GM21390 (cell line): ENCODE data around the gene PNPO.

Source experiments
- ATAC-seq: cut with Tn5 transposase; IDR thresholded peaks from one replicate; pipeline ENCODE4 v1.9.1; 2021; ENCODE audit not compliant: unreplicated experiment

Gene PNPO

DNA sequence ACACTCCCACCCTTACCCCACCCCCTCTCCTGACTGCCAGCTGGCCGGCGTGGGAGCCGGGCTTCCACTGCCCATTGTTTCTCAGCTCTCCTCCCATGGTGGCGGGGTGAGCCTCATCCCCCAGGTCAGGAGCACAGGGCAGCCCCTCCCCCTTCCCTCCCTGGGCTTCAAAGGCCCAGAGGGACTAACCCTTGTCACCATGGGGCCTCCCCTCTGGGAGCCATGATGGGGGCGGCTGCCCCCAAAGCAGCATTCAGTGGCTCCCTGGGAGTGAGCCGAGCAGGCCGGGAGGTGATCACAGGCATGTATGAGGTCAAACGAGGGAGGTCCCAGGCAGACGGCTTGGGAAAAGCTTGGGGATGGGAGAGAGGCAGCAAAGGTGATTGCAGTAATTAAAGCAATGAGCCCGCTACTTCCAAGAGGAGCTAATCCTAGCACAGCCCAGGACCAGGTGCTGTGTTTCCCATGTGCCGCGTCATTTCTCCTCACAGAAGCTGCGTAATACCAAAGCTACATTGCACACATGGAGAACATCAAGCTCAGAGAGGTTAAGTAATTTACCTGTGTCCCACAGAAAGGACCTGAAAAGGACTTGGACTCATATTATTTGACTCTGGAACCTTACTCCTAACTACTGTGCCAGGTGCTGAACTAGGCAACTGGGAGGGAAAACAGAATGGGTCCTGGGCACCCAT lies 54.0 kb downstream of the PNPO start:
- no peak for ATAC-seq

- ATAC-seq = no peak
These were observed 54.8 kb downstream of the PNPO start for GRCh38 chr17:47996201-47996600.

DNA sequence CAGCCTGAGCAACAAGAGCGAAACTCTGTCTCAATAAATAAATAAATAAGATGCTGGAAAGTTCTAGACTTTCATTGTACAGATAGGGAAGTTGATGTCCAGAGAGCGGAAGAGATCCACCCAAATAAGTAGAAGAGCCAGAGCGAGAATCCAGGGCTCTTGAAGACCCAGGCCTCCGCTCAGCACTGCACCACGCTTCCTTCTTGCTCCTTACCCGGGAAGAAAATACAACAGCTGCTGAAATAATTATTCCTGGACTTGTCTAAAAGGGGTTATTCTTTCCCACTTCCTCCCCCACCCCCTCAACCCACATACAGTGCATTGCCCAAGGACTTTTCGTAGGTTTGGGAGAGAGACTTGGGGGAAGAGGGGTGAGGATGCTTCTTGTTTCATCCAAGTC lies 56.2 kb downstream of the PNPO start:
- no peak for ATAC-seq

DNA sequence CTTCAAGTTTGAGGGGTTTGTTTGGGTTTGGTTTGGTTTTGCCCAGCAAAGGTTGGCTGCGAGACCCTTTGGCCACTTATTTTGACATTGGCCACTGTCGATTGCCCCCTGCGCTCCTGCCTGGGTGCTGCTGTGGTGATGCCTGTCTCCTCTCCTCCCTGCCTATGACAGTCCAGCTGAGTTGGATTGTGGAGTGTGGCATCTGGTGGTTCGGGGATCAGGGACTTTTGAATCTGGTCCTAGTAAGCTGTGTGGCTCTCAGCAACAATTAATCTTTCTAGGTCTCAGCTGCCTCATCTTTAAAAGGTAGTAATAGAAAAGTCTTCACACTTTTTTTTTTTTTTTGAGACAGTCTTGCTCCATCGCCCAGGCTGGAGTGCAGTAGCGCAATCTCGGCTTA lies 56.7 kb downstream of the PNPO start:
- no peak for ATAC-seq
